ELF-1 (cell line): ENCODE data around the gene TBC1D28.
"Not testable (repeated sequence)": the region's sequence is repeated elsewhere in the genome, so short reads cannot be mapped to it uniquely, and the experiment has no call there.

ENCODE experiments used
- DNase-seq: peaks from one replicate; pipeline ENCODE4 v3.0.0-alpha.2; 2016; ENCODE audit warnings: low read depth, low spot score

TBC1D28 gene

DNA sequence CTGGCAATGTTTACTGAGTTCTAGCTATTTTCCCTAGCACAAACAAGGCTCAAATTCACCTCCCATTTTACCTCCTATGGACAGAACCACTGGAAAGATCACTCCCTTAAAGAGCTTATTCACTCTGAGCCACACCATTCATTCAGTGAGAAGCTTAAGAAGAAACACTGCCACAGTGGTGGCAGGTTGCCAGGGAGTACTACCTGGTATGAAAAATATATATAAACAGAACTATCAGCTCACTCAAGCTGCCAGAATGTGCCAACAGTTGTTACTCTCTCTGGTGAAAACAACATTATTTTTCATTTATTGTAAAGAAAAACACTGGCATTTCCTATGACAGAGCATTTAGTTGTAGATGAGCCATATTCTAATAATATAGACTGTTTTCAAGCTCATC lies 31.2 kb downstream of the TBC1D28 start:
- DNase-seq = not testable (repeated sequence)

DNA sequence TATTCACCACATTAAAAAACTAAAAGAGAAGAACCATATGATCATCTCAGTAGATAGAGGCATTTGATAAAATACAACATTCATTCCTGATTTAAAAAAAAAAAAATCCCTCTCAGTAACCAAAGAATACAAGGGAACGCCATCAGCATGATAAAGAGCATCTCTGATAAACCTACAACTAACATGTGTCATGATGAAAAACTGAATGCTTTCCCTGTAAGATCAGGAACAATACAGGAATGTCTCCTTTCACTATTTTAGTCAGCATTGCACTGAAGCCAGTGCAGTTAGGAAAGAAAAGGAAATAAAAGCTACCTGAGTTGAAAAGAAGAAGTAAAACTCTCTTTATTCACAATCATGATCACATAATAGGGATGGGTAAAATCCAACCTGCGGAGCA lies 51.1 kb downstream of the TBC1D28 start:
- DNase-seq = not testable (repeated sequence)
